ENCODE measurements around the gene OSTF1. TPM values are rescaled to one million over a fixed set of nuclear protein-coding genes. Genes with fewer than 3 reads are reported as not detected.

Gene OSTF1
- total and polyA plus RNA-seq, 2 donors (not counting 3 experiments of a cell fraction or from before 2014, with no cell fraction given): 23.5 to 70.9 TPM

- ChIA-PET POLR2A (interaction anchor here (0.7 to 1.2 kb wide), 3 partner anchors 15 to 66 kb away, joined by 3 read pairs; partner anchors contain the start of gene CARNMT1), CTCF (interaction anchor here (0.6 to 4.2 kb wide), 13 partner anchors 9 to 313 kb away, joined by 3 to 24 read pairs (median 4); partner anchors contain the start of genes C9orf40 and CARNMT1)
- peaks cover 0 to 5% of the 10 kb centered on the region in 2 experiments for H3K36me3 ChIP-seq (ENCODE audit: control insufficient read depth in 2 of 2, extremely low read depth in 1 of 2, insufficient read depth in 2 of 2, low read length in 2 of 2)
- peaks cover 31% of the 10 kb centered on the region for H3K79me2 ChIP-seq (ENCODE audit: control insufficient read depth, insufficient read depth, low read length)
- TF ChIP-seq JUN (IDR thresholded peaks at IDR 0.05; ENCODE audit: borderline replicate concordance, insufficient read depth, insufficient read length, low read depth) (no peak), FOS (IDR thresholded peaks at IDR 0.05; ENCODE audit: borderline replicate concordance, insufficient read depth, low read length) (no peak), GATA2 (IDR thresholded peaks at IDR 0.05; ENCODE audit: insufficient read depth, insufficient read length, low read depth, low read length) (no peak), MYC (IDR thresholded peaks at IDR 0.05; ENCODE audit: low read depth, low read length) (no peak), EZH2 (IDR thresholded peaks at IDR 0.05; ENCODE audit: borderline replicate concordance, low read depth, low read length, severe bottlenecking) (no peak), POLR2A (IDR thresholded peaks at IDR 0.05; ENCODE audit: low read depth, low read length) (no peak), POLR2AphosphoS5 (IDR thresholded peaks at IDR 0.05; ENCODE audit: insufficient read depth, low read depth, low read length) (no peak), CTCF (IDR thresholded peaks at IDR 0.05; ENCODE audit: extremely low read depth in 1 of 2, insufficient read depth in 1 of 2, low read depth in 1 of 2, low read length in 2 of 2) (no peak)
- TF ChIP-seq, protein P1, sequence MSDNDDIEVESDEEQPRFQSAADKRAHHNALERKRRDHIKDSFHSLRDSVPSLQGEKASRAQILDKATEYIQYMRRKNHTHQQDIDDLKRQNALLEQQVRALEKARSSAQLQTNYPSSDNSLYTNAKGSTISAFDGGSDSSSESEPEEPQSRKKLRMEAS (IDR thresholded peaks at IDR 0.05; ENCODE audit: insufficient read depth, insufficient read length): no peak
- peak overlapping the region; percentile 83 for H3K27ac ChIP-seq (ENCODE audit: insufficient read depth, low read depth, low read length)
- peak overlapping the region; percentile 53 for H3K4me2 ChIP-seq (ENCODE audit: insufficient read depth, low read length)
- peaks cover 23% of the 10 kb centered on the region for H3K4me1 ChIP-seq (ENCODE audit: control insufficient read depth, extremely low read depth, insufficient read depth, low read length)
- intact Hi-C loops (cut with micrococcal nuclease) (loop anchor here (1.0 to 5.0 kb wide), 3 partner anchors 100 to 151 kb away; partner anchors contain the start of gene C9orf40), dilution Hi-C loops (cut with MboI; ENCODE audit: extremely low pct_ligation_motif_present, low sequenced_read_pairs) (no loop called here)
- no peaks in the 10 kb centered on the region for H3K9me1 ChIP-seq (replicated peaks; ENCODE audit: control insufficient read depth, extremely low read depth, insufficient read depth, low read length)
- H3K27me3 ChIP-seq (ENCODE audit: control insufficient read depth in 2 of 2, insufficient read depth in 2 of 2, low read length in 2 of 2): no peaks in the 10 kb centered on the region
- peaks cover 2% of the 10 kb centered on the region for H4K20me1 ChIP-seq (replicated peaks; ENCODE audit: control insufficient read depth, extremely low read depth, insufficient read depth, low read length)
- H3K4me3 ChIP-seq (replicated peaks in 1 of 3; ENCODE audit: insufficient read depth in 1 of 3, low read depth in 1 of 3, low read length in 3 of 3): peak overlapping the region; percentile 64 to 87 (median 79)
- no peak overlapping the region for H2AFZ ChIP-seq (ENCODE audit: low read depth, low read length)
- BruUV-seq (replicated peaks): no TSS peak
- no peaks in the 10 kb centered on the region for H3K9me3 ChIP-seq (replicated peaks; ENCODE audit: control insufficient read depth, insufficient read depth, low read length)
- H3K9ac ChIP-seq (replicated peaks; ENCODE audit: extremely low read depth, insufficient read depth, low read length): peak overlapping the region; percentile 90
- FAIRE-seq: peak; percentile 43
- peak; percentile 67 for DNase-seq (ENCODE audit: low read depth, low spot score)
These were observed 1.6 kb upstream of the OSTF1 start for GRCh38 chr9:75086541-75087288.
